HG03432 (cell line): ENCODE measurements around the gene PHF19.
A peak's percentile ranks its signal among the peaks of the same experiment; 100 is the strongest.

Source experiments
- ATAC-seq: cut with Tn5 transposase; IDR thresholded peaks from one replicate; pipeline ENCODE4 v1.9.1; 2021; ENCODE audit warnings: mild to moderate bottlenecking, moderate library complexity; ENCODE audit not compliant: unreplicated experiment

The PHF19 gene

DNA sequence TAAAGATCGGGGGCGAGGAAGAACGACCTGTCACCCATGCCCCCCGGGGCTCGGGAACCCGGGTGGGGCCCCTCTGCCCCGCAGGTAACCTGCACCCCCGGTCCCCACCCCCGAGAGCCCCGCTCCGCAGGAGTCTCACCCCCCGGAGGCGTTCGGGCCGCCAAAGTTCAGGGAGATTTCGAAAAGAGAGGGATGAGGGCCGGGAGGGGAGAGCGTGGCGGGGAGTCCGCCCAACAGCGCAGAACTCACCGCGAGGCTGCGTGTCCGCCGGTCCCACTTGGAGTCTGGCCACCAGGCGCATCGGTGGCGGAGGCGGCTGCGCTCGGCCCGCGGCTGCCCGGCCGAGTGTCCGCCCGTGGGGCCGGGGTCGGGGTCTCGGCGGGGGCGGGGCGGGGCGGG lies at the start of gene PHF19:
PHF19 (minus strand) TSS at position 347 of the 399 bp plus-strand sequence. CDS start 2,447 bp downstream, outside the sequence.
- peak; percentile 13 for ATAC-seq

DNA sequence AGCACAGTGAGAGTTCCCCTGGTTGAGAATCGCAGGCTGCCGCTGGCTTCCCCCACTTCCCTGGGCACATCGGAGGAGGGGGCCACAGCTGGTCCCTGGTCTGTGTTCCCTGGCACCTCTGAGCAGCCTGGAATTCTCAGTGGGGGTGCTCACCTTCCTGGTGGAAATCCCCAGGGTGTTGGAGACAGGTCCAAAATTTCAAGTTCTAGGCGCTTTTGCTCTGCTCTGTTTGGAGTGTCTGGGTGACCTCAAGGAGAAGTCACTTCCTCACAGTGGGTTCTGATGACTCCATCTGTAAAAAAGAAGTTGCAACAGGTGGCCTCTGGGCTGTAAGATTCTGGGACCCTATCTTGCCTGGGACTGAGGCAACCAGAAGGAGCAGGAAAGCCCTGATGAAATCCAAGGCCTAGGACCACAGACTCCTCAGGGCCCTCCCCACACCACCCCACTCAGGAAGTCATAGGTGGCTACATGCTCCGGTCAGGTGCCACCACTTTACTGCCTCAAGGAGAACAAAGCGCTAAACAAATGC lies 49.5 kb upstream of the PHF19 start, which contains the start of gene TRAF1:
TRAF1 (minus strand) TSS at position 400 of the 532 bp plus-strand sequence. CDS start 721 bp downstream, outside the sequence.
- ATAC-seq: peak; percentile 15

DNA sequence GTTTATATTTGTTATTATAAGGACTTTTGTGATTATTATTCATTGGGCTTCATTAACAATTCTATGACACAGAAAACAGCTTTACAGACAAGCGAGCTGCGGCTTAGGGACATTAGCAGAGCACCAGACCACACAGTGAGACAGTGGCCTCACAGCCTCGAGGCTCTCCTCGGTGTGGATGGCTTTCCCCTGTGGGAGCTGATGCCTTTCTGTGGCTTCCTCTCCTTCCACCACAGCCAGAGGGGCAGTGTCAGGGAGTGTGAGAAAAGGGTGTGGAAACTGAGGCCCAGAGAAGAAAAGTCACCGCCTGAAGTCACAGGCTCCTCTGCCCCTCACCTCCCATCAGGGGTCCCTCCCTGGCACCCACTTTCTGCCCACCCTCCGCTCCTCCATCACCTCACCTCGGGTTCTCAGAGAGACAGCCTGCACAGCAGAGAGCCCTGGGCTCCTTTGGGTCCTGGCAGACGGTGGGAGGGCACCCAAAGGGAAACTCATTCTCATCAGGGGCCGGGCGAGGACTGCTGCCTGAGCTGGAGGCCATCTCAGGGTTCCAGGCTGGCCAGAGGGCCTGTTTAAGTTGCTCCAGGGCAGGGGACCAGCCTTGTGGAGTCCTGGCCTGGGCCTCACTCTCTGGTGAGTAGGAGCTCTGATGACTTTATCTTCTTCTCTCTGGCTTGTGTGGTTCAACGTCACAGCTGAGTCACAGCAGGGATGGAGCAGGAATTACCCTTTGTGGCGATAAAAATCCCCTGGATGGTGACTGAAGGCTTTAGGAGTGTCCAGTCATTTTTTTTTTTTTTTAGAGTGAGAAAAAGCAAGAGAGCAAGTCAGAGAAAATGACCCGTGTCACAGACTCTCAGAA lies 48.8 kb upstream of the PHF19 start:
- peak; percentile 51 for ATAC-seq

DNA sequence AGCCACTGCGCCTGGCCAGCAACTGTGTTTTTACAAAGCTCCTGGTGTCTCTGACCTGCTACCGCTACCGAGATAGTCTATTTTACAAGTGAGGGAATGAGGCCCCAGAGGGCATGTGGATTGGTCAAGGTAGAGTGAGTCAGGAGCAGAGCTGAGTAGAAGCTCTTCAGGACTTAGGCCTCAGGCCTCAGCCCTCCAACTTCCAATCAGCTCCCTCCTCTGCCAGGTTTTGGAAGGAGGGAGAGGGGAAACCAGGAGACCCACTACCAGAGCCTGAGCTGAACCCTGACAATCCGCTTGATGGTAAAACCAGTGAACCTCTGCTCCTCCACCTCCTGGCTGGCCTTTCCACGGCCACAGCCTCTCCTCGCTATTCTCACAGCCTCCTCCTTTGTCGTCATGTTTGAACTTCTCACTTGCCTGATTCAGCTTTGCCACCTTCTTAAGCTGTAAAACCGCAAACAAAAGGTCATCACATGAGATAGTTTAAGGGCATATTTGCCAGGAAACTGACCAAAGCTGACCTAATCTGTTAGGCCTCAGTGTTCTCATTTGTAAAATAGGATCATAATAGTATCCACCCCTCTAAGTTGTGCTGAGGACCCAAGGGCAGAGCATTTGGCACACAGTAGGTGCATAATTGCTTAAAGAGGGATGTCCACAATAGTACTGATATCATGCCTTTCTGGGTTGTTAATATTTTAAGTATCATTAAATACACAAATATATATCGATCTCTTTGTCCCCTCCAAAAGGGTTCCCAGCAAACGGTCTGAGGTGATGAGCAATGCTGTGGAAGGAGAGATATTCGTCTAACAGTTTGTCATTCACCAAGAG lies 47.9 kb upstream of the PHF19 start:
- ATAC-seq: no peak

DNA sequence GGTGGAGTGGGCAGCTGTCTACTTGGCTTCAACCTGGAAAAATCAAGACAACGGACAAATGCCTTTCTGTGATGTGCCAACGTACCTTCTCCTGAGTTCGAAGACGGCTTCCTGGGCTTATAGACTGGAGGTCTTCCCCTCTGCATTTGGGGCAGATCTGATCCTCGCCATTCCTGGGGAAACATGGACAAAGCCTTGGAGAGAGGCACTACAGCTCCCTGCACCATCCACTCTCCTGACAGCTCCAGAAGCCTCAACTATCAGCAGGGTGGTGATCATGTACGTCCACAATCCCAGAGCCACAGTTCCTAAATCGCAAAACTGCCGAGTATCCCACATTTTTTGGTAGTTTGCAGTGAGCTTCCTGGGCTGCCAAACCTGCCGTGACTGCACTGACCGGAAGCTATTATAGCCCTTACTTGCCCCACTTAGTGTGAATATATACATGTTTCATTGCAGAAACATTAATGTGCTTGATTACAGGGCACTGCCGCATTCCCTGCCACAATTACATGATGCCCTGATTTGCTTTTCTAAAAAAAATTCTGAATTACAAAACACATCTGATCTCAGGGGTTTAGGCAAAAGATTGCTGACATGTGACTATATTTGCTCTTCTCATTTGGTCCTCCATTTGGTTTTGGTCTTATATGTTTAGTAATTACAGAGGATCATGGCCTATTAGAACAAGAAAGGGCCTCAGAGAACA lies 46.8 kb upstream of the PHF19 start:
- no peak for ATAC-seq

DNA sequence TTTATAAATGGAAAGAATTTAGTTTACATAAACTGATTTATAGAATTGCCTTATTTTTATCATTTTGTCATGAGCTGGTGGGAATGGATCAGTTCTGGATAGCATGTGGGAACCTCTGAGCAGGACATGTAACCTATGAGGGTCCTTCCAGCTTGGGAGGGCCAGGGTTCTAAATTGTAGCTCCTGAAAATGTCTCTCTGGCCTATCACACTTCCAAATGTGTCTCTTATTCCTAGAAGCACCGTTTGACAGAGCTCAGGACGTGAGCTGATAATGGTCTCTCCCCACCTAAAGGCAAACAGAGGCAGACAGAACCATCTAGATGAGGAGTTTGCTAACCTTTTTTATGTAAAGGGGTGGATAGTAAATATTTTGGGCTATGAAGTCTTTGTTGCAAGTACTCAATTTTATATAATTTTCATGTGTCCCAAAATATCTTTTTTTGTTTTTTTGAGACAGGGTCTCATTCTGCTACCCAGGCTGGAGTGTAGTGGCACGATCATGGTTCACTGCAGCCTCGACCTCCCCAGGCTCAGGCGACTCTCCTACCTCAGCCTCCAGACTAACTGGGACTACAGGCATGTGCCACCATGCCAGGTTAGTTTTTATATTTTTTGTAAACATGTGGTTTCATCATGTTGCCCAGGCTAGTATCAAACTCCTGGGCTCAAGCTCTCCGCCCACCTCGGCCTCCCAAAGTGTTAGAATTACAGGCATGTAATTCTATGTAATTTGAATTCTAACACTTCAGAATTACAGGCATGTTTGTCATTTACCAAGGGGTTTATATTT lies 45.6 kb upstream of the PHF19 start:
- ATAC-seq: no peak

DNA sequence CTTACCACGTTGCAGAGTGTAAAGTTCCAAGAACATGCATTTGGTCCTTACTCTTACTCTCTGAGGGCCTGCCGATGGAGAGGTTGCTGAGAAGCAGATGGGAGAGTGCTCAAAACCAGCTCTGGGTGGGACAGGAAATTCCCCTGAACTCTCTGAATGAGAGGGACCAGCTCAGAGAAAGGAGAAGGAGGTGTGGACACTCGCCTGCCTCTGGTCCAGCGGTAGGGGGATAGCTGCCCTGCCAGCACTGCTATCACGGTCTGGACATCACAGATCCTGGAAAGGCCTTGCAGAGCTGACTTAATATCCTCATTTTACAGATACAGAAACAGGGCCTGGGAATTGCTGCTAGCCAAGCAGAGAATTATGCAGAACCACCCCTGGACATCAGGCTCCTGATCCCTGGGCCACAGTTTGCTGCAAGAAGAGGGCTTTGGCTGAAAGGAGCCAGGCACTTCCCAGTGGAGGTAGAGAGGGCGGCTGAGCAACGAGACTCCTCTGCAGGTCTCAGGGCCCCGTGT lies 44.7 kb upstream of the PHF19 start:
- ATAC-seq: peak; percentile 15

DNA sequence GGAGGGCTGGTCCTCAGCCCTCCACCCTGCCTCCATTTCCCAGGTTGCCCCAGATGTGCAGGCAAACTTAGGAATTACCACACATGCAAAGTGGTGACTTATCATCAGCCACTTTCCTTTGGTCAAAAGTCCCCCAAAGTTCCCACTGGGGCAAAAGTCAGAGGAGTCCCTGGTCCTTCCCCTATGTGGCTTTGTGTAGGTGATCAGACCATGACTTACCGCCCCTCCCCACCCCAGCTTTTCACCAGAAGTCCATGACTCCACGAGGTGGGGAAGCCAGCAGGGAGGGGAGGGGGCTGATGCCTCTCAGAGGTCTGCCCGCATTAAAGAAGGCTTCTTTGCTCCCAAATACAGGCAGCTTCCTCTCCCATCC lies 43.8 kb upstream of the PHF19 start:
- ATAC-seq: peak; percentile 32

DNA sequence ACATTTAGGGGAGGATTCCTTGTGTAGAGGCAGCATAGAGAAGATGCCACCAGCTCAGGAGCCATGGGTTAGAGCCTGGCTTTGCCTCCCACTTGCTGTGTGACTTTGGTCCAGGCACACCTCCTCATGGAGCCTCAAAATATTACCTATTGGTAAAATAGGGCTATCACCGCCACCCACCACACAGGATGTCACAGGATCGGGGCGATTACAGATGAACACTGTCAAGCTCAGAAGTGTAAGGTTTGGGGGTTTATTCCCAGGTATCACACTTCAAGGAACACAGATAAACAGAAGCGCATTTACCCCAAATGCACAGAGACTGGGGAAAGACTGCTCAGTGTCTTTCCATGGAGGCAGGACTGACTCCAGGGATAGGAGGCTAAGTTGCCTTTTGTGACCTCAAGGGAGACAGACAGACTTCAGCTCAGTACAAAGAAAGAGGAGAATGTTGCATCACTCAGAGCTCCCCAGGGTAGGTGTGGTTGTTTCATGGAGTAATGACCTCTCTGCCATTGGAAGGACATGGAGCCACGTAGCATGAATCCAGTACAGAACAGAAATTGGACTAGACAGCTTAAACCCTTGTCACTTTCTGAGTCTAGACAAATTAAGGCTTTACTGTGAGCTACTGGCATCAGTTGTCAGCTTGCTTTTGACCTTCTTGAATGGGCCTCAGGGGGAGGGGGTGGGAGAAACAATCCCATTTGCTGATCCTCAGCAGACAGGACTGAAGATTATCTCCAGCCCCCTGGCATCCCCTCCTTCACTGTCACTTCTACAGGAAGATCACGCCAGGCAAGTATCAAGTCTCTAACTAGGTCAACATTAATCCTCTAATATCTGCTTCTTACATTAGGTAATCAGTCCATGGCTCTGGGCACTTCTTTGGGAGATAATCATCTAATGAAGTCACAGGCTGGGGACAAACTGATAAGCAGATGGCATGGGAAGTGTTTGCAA lies 43.1 kb upstream of the PHF19 start:
- ATAC-seq: no peak

DNA sequence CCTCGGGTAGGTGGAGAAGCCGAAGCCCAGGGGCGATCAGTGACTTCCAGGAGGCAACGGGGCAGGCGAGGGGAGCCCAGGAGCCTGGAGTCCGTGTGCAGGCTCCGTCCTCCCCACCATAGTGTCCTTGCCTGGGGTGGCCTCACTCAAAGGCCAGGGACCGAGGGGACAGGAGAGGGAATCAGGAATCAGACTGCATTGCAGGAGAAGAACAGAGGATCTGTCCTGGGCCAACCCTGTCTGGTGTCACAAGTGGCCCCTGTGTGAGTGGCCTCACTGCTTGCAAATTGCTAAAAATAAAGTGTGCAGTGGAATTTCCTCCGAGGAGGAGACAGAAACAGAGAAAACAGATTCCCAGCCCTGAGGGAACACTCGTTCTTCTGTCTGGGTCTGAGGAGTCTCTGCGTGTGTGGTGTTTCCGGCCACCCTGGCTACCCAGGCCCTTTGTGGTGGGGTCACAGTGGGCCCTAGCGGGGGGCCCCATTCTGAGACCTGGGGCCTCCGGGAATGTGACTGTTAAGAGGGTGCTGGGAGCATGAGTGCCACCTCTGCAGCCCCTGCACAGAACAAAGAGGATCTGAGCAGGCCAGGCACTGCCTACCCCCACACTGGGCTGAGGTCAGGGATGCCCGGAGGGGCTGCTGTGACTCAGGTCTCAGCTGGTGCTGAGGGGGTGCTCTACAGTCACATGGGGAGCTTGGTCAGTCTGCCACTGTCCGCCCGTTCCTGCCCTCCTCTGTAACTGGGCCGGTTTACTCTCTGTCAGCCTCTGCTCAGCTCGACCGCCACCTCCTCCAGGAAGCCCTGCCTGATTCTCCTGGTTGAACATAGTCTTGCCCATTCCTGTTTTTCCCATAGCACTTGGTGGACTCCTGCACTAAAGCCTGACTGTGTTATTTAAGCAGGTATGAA lies 42.2 kb upstream of the PHF19 start:
- no peak for ATAC-seq

DNA sequence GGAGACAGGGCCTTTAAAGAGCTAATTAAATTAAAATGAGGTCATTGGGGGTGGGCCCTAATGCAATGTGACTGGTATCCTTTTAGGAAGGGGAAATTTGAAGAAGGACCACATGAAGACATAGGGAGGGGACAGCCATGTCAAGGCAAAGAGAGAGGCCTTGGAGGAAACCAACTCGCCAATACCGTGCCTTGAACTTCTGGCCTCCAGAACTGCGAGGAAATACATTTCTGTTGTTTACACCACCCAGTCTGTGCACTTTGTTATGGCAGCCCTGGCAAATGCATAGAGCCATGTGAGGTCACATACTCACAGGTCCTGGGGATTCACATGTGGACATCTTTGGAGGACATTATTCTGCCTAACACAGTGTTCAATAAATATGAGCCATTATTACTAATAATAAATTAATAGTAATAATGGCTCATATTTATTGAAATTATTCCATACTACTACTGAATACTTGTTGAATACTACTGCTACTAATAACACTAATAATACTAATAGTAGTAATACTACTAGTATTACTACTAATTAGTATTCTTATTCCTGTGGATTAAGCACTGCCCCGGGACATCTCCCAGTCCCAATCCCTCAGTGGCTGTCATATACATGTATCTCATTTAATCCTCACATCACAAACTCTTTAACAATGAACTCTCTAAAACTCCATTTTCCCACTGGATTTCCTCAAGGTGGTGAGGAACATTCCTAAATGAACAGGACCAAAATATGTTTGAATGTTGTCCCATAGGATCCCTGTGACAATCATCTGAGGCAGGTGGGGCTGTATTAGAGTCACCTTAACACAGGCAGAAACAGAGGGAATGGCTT lies 41.2 kb upstream of the PHF19 start:
- ATAC-seq: no peak

DNA sequence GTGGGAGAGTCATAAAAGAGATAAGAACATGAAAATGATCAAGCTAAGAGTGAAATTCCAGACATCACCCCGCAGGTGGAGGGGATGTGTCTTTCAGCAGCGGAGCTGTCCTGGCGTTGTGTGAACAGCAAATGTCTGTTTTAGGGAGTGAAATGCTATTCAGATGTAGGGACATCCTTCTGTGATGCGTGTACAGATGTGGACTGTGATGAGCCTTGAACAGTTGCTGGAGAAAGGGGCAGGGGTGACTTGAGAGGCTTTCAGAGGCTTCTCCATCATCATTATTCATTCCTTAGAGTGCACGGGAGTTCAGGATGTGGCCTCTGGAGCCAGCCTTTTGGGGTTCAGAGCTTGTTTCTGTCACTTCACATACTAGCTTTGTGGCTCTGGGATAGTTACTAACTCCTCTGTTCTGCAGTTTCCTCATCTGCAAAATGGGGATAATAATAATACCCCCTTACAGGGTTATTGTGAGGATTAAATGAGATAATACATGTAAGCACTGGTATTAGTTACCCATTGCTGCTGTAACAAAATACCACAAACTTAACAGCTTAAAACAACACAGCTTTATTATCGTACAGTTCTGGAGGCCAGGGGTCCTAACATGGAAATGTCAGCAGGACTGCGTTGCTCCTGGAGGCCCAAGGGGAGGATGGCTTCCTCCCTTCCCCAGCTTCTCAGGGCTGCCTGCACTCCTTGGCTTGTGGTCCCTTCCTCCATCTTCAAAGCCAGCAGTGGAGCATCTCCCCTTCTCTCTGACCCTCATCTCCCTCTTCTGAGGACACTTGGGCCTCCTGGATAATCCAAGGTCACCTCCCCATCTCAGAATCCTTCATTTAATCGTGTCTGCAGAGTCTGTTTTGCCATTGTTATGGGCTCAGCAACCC lies 40.2 kb upstream of the PHF19 start:
- ATAC-seq: no peak

DNA sequence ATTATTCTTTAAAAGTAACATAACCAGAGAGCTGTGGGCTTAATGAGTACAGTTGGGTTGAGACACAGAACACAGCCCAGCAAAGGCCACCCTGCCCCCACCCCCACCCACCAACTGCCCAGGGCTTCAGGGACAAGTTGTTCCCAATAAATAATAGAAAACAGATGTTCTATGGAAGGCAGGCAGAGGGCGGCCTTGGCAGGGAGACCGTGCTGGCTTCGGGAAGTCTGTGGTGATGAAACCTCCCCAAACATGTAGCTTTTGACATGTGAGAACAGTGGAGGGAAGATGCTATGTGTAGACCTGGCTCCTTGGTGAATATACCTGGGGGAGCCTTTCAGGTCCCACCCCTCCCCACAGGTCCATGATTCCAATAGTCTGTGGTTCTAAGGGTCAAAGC lies 39.6 kb upstream of the PHF19 start:
- no peak for ATAC-seq

DNA sequence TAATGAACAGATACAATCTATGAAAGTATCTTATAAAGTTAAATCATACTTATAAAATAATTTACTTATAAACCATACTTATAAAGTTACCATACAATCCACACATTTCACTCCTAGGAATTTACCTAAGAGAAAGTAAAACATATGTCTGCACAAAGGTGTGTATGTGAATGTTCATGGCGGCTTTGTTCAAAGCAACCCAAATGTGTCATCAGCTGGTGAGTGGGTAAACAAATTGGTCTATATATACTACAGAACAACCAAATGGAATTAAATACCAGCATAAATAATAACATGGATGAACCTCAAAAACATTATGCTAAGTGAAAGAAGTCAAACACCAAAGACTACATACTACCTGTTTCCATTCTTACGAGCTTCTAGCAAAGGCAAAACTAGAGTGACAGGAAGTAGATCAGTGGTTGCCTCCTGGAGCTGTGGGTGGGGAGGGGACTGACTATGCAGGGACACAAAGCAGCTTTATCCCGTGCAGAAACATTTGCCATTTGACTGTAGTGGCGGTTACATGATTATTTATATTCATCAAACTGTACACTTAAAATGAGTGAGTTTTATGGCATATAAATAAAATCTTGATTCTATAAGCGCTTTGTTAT lies 39.0 kb upstream of the PHF19 start:
- no peak for ATAC-seq

DNA sequence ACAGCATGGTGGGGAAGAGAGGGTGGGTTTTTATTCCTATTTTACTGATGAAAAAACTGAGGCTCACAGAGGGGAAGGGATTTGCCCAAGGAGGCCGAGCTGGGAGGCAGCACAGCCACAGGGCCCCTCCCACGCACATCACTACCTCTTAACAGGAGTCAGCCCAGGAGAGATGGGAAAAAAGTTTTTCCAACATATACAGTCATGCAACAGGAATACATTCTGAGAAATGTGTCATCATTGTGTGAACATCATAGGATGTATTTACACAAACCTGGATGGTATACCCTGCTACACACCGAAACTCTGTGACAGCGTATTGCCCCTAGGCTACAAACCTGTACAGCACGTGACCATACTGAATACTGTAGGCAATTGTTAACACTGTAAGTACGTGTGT lies 38.0 kb upstream of the PHF19 start:
- no peak for ATAC-seq
